Measurements from ENCODE around the gene PSIP1. TPM values are rescaled to one million over a fixed set of nuclear protein-coding genes. Genes with fewer than 3 reads are reported as not detected.

PSIP1 gene
- total and polyA plus RNA-seq, 12 donors = 13.6 to 31.7 (median 21.3) TPM

DNA sequence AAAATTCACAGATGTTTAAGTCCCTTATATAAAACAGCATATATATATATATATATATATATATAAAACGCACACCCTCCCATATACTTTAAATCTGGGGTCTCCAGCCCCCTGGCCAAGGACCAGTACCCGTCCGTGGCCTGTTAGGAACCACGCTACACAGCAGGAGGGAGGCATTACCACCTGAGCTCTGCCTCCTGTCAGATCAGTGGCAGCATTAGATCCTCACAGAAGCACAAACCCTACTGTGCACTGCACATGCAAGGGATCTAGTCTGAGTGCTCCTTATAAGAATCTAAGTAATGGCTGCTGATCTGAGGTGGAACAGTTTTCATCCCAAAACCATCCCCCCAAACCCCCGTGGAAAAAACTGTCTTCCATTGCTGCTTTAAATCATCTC, 9.0 kb downstream of the PSIP1 start:
- peaks cover 0 to 89% (median 4%) of the 10 kb centered on the region in 9 donors for H3K36me3 ChIP-seq
- H3K27me3 ChIP-seq = no peaks in the 10 kb centered on the region
- no peak overlapping the region for H3K27ac ChIP-seq
- intact Hi-C loops (cut with DNase I) = loop anchor here in 1 of 10 donors (10.0 kb wide), 1 partner anchor 103 kb away; no protein-coding TSS in a partner anchor
- no peak for ATAC-seq
- H3K4me1 ChIP-seq = no peaks in the 10 kb centered on the region
- no peak overlapping the region for H3K4me3 ChIP-seq
- TF ChIP-seq, protein P1, sequence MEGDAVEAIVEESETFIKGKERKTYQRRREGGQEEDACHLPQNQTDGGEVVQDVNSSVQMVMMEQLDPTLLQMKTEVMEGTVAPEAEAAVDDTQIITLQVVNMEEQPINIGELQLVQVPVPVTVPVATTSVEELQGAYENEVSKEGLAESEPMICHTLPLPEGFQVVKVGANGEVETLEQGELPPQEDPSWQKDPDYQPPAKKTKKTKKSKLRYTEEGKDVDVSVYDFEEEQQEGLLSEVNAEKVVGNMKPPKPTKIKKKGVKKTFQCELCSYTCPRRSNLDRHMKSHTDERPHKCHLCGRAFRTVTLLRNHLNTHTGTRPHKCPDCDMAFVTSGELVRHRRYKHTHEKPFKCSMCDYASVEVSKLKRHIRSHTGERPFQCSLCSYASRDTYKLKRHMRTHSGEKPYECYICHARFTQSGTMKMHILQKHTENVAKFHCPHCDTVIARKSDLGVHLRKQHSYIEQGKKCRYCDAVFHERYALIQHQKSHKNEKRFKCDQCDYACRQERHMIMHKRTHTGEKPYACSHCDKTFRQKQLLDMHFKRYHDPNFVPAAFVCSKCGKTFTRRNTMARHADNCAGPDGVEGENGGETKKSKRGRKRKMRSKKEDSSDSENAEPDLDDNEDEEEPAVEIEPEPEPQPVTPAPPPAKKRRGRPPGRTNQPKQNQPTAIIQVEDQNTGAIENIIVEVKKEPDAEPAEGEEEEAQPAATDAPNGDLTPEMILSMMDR (IDR thresholded peaks at IDR 0.05) = no peak
- 94 to 96% methylated on average over 5 of the region's 5 CpGs for WGBS, 2 donors
- H3K9me3 ChIP-seq = no peaks in the 10 kb centered on the region
- DNase-seq = no peak

GRCh38 chr9:15501179-15501578, 9.6 kb downstream of the PSIP1 start:
- H3K9me3 ChIP-seq = no peaks in the 10 kb centered on the region
- H3K27ac ChIP-seq = no peak overlapping the region
- DNase-seq (no peak), ATAC-seq (no peak)
- H3K4me1 ChIP-seq = peaks cover 0 to 3% (median 0%) of the 10 kb centered on the region in 9 donors
- TF ChIP-seq, protein P1 (IDR thresholded peaks at IDR 0.05) = no peak
- intact Hi-C loops (cut with DNase I) = loop anchor here in 1 of 10 donors (10.0 kb wide), 1 partner anchor 104 kb away; no protein-coding TSS in a partner anchor
- no peak overlapping the region for H3K4me3 ChIP-seq
- WGBS, 2 donors = 54 to 68% methylated on average over 6 of the region's 6 CpGs
- H3K27me3 ChIP-seq = no peaks in the 10 kb centered on the region
- peaks cover 0 to 82% (median 4%) of the 10 kb centered on the region in 9 donors for H3K36me3 ChIP-seq

- no peak for ATAC-seq
- Histone ChIP-seq H3K27ac (no peak overlapping the region), H3K36me3 (peaks cover 0 to 62% (median 0%) of the 10 kb centered on the region in 9 donors), H3K4me3 (no peak overlapping the region), H3K27me3 (no peaks in the 10 kb centered on the region), H3K9me3 (no peaks in the 10 kb centered on the region), H3K4me1 (peaks cover 0 to 10% (median 0%) of the 10 kb centered on the region in 9 donors)
- DNase-seq = no peak
- intact Hi-C loops (cut with DNase I) = loop anchor here in 1 of 10 donors (10.0 kb wide), 1 partner anchor 184 kb away; no protein-coding TSS in a partner anchor
- TF ChIP-seq, protein P1 (IDR thresholded peaks at IDR 0.05) = no peak
- 78 to 85% methylated on average over 2 of the region's 2 CpGs for WGBS, 2 donors
Measured at GRCh38 chr9:15499139-15499538, 11.6 kb downstream of the PSIP1 start.

DNA sequence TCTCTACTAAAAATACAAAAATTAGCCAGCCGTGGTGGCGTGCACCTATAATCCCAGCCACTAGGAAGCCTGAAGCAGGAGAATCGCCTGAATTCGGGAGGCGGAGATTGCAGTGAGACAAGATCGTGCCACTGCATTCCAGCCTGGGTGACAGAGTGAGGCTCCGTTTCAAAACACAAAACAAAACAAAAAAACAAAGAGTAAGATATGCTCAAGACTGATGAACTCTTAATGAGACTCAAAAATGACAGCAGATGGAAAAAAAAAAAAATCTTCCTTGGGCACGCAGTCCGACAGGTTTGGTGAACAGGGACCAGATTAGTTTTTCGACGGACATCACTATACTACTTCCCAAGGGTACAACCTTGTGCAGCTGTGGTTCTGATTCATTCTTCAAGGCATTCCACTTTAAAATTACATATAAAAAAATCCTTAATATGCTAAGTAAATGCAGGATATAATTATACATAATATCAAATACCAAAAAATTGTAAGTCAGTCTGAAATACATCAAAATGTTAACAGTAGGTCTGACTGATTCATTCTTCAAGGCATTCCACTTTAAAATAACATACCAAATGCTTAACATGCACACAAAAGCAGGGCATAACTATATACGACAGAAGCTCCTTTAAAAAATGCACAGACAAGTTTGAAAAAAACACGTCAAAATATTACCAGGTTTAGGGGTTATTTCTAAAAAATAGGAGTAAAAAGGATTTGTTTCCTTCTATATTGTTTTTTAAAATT, 12.3 kb downstream of the PSIP1 start:
- intact Hi-C loops (cut with DNase I) = loop anchor here in 1 of 10 donors (10.0 kb wide), 1 partner anchor 184 kb away; no protein-coding TSS in a partner anchor
- H3K27ac ChIP-seq = no peak overlapping the region
- H3K4me1 ChIP-seq = peaks cover 0 to 10% (median 0%) of the 10 kb centered on the region in 9 donors
- no peaks in the 10 kb centered on the region for H3K27me3 ChIP-seq
- TF ChIP-seq, protein P1 (IDR thresholded peaks at IDR 0.05) = no peak
- H3K36me3 ChIP-seq = peaks cover 0 to 55% (median 0%) of the 10 kb centered on the region in 9 donors
- ATAC-seq (no peak), DNase-seq (no peak)
- 97% methylated on average over 13 of the region's 13 CpGs for WGBS, 2 donors
- H3K9me3 ChIP-seq = no peaks in the 10 kb centered on the region
- H3K4me3 ChIP-seq = no peak overlapping the region

All from heart right ventricle (tissue), 16 donors.